Sigmoid colon (tissue), 7 donors: Measurements from ENCODE around the gene PRKAR2B. TPM values are rescaled to one million over a fixed set of nuclear protein-coding genes. Genes with fewer than 3 reads are reported as not detected.
"Not testable (repeated sequence)": the region's sequence is repeated elsewhere in the genome, so short reads cannot be mapped to it uniquely, and the experiment has no call there.

Experiments
- DNase-seq: peaks from one replicate; pipeline ENCODE4 v3.0.0-alpha.2; 2019
- H3K27ac ChIP-seq, 4 donors: fragments of 200-600 bp; sonication (generic); one replicate each; pipeline ENCODE4 v1.5.1; 2016 to 2019; ENCODE audit warnings: mild to moderate bottlenecking in 1 of 4
- H3K27me3 ChIP-seq, 3 donors: fragments of 200-600 bp; sonication (generic); one replicate each; pipeline ENCODE4 v1.5.1; 2019; ENCODE audit warnings: mild to moderate bottlenecking in 1 of 3
- H3K36me3 ChIP-seq, 4 donors: fragments of 200-600 bp; sonication (generic); one replicate each; pipeline ENCODE4 v1.5.1; 2016 to 2019
- H3K4me1 ChIP-seq, 4 donors: fragments of 200-600 bp; sonication (generic); one replicate each; pipeline ENCODE4 v1.5.1; 2017 to 2019
- H3K4me3 ChIP-seq, 4 donors: fragments of 200-600 bp; sonication (generic); one replicate each; pipeline ENCODE4 v1.5.1; 2017 to 2019; ENCODE audit warnings: mild to moderate bottlenecking in 2 of 4, moderate library complexity in 1 of 4
- H3K9me3 ChIP-seq, 4 donors: fragments of 200-600 bp in 3 of 4; sonication (generic) in 3 of 4; one replicate each; pipeline versions ENCODE4 v1.5.1 to v1.6.1; 2013 to 2019
- CTCF ChIP-seq, 4 experiments: fragments of 450-650 bp in 3 of 4; fragments of 200-600 bp in 1 of 4; IDR thresholded peaks; one replicate each; pipeline ENCODE4 v1.5.1; 2016 to 2019; ENCODE audit warnings: antibody characterized with exemption in 4 of 4, mild to moderate bottlenecking in 3 of 4, moderate library complexity in 2 of 4
- EP300 ChIP-seq, 4 donors: sonication (generic); formaldehyde crosslinking; IDR thresholded peaks; one replicate each; pipeline ENCODE4 v1.6.1; 2017; ENCODE audit warnings: antibody characterized with exemption in 4 of 4
- POLR2A ChIP-seq, 2 donors: fragments of 450-650 bp; IDR thresholded peaks; one replicate each; pipeline ENCODE4 v1.6.1; 2016; ENCODE audit warnings: antibody characterized with exemption in 2 of 2, mild to moderate bottlenecking in 2 of 2, moderate library complexity in 2 of 2
- POLR2AphosphoS5 ChIP-seq, 4 donors: sonication (generic); formaldehyde crosslinking; IDR thresholded peaks; one replicate each; pipeline ENCODE4 v1.6.1; 2017; ENCODE audit warnings: antibody characterized with exemption in 4 of 4
- WGBS, 2 donors: extraction: QIAGEN DNeasy Blood & Tissue Kit; methylation state at CpG; one replicate each; pipeline ENCODE4 v1.1.7; 2013; 5-methylcytosine and 5-hydroxymethylcytosine counted together
- intact Hi-C: fragments of 100-400 bp; cut with DNase I; formaldehyde crosslinking; loops from one replicate; pipeline ENCODE4 v1.15.1; 2023
- polyA plus RNA-seq, 3 donors: library from polyadenylated mRNA; stranded (reverse); fragments of 200-250 nt; gene quantifications; one replicate each; pipeline ENCODE4 v1.2.3, GENCODE V29; 2013
- total RNA-seq, 4 donors: library from RNA; depleted of rRNA; stranded (reverse); fragments of >200 nt; gene quantifications; one replicate each; pipeline ENCODE4 v1.1.0, GENCODE V29; 2016
- donor health status: healthy with polysubstance abuse.
- donor health status: Bipolar disorder and iron deficiency.
- donor health status: healthy.

PRKAR2B gene
- total and polyA plus RNA-seq, 7 donors: 8.1 to 40.0 (median 20.2) TPM

- no peak for DNase-seq
Measured at GRCh38 chr7:107138696-107139420, 94.4 kb downstream of the PRKAR2B start.

GRCh38 chr7:107143875-107144274 lies 99.4 kb downstream of the PRKAR2B start:
- not testable (repeated sequence) for H3K4me3 ChIP-seq, H3K36me3 ChIP-seq, H3K4me1 ChIP-seq, DNase-seq, H3K27ac ChIP-seq, H3K9me3 ChIP-seq, H3K27me3 ChIP-seq
- 85 to 87% methylated on average over 5 of the region's 5 CpGs for WGBS, 2 donors
- intact Hi-C loops: loop anchor here (10.0 kb wide), 1 partner anchor 99 kb away; the partner anchor contains the start of gene PRKAR2B

More at GRCh38 chr7:107138696-107139420, 94.4 kb downstream of the PRKAR2B start:
- TF ChIP-seq EP300 (IDR thresholded peaks at IDR 0.05) (no peak), POLR2A (IDR thresholded peaks at IDR 0.05) (no peak), CTCF (IDR thresholded peaks at IDR 0.05) (no peak), POLR2AphosphoS5 (IDR thresholded peaks at IDR 0.05) (no peak)
- peaks cover 0 to 12% (median 0%) of the 10 kb centered on the region in 4 donors for H3K4me1 ChIP-seq
- no peaks in the 10 kb centered on the region for H3K27me3 ChIP-seq
- no peak overlapping the region for H3K4me3 ChIP-seq
- H3K9me3 ChIP-seq: no peaks in the 10 kb centered on the region
- H3K27ac ChIP-seq: no peak overlapping the region
- 82 to 92% methylated on average over 7 of the region's 7 CpGs for WGBS, 2 donors
- intact Hi-C loops: no loop called here
- H3K36me3 ChIP-seq: no peaks in the 10 kb centered on the region

GRCh38 chr7:107145067-107145838 lies 100.7 kb downstream of the PRKAR2B start:
- TF ChIP-seq CTCF (IDR thresholded peaks at IDR 0.05) (no peak), POLR2AphosphoS5 (IDR thresholded peaks at IDR 0.05) (no peak), EP300 (IDR thresholded peaks at IDR 0.05) (no peak), POLR2A (IDR thresholded peaks at IDR 0.05) (no peak)
- no peaks in the 10 kb centered on the region for H3K4me1 ChIP-seq
- no peaks in the 10 kb centered on the region for H3K36me3 ChIP-seq
- H3K27ac ChIP-seq: no peak overlapping the region
- H3K9me3 ChIP-seq: no peaks in the 10 kb centered on the region
- DNase-seq: no peak
- no peaks in the 10 kb centered on the region for H3K27me3 ChIP-seq
- intact Hi-C loops: loop anchor here (10.0 kb wide), 1 partner anchor 100 kb away; the partner anchor contains the start of gene PRKAR2B
- 76 to 87% methylated on average over 4 of the region's 4 CpGs for WGBS, 2 donors
- no peak overlapping the region for H3K4me3 ChIP-seq

GRCh38 chr7:107147464-107148393 lies 103.2 kb downstream of the PRKAR2B start:
- intact Hi-C loops: loop anchor here (10.0 kb wide), 1 partner anchor 103 kb away; the partner anchor contains the start of gene PRKAR2B
- Histone ChIP-seq H3K27me3 (no peaks in the 10 kb centered on the region), H3K36me3 (no peaks in the 10 kb centered on the region), H3K27ac (peak overlapping the region in 1 of 4 donors; percentile 16), H3K4me3 (no peak overlapping the region), H3K4me1 (no peaks in the 10 kb centered on the region), H3K9me3 (no peaks in the 10 kb centered on the region)
- TF ChIP-seq CTCF (IDR thresholded peaks at IDR 0.05) (peak in 3 of 4 experiments; percentile 38 to 51 (median 39)), POLR2AphosphoS5 (IDR thresholded peaks at IDR 0.05) (no peak)
- DNase-seq: no peak
- 24 to 31% methylated on average over 3 of the region's 3 CpGs for WGBS, 2 donors
